ENCODE results near the gene CHCHD3.

DNA sequence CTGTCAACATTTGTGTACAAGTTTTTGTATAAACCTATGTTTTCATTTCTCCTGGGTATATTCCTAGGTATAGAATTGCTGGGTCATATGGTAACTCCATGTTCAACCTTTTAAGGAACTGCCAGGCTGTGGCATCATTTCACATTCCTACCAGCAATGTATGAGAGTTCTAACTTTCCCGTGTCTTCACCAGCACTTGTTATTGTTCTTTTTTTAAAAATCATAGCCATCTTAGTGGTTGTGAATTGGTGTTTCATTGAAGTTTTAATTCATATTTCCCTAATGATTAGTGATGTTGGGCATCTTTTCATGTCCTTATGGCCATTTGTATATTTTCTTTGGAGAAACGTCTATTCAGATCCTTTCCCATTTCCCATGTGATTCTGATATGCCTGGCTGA is 312.6 kb downstream of the CHCHD3 start:
- no peak for TF ChIP-seq POLR2AphosphoS5 (IDR thresholded peaks at IDR 0.05; ENCODE audit: low read depth, low read length)
- no peak for TF ChIP-seq SIN3A (IDR thresholded peaks at IDR 0.05; ENCODE audit: borderline replicate concordance, insufficient read depth, low read length)
- TF ChIP-seq FOXP2 (optimal IDR thresholded peaks at IDR 0.05; ENCODE audit: borderline replicate concordance, extremely low read depth, extremely low read length, insufficient read depth), result no peak
- no peak for TF ChIP-seq REST (IDR thresholded peaks at IDR 0.05; ENCODE audit: insufficient read depth in 1 of 2, low read depth in 2 of 2, low read length in 2 of 2)
